NAMALWA (cell line): ENCODE data around the gene SRL.
"Not testable (repeated sequence)": the region's sequence is repeated elsewhere in the genome, so short reads cannot be mapped to it uniquely, and the experiment has no call there.

Source experiments
- DNase-seq: peaks from one replicate; pipeline ENCODE4 v3.0.0-alpha.2; 2015; ENCODE audit warnings: low spot score

SRL gene

DNA sequence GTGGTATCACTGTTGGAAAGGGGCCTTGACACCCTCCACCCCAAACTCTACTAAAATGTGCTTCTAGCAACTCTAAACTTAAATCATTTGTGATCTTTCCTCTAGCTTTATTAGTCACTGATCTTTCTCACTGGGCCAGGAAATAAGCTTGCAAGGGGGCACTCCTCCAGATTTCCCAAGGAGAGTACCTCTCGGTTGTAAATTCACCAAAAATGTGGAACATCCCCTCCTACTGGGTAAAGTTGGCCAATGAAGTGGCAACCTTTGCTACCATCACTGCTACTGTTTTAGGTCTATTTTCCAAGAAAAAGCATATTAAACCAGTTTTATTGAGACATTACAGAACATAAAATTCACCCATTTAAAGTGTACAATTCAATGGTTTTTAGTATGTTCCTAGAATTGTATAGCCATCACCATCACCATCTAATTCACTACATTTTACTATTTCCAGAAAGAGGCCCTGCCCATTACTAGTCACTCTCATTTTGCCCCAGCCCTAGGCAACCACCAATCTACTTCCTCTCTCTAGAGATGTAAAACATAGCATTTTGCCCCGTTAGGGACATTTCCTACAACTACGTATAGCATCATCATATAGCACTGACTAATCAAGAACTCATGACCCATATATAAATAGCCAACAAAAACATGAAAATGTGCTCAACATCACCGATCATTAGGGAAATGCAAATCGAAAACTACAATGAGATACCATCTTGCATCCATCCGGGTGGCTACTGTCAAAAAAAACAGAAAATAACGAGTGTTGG is 81.0 kb downstream of the SRL start:
- no peak for DNase-seq

DNA sequence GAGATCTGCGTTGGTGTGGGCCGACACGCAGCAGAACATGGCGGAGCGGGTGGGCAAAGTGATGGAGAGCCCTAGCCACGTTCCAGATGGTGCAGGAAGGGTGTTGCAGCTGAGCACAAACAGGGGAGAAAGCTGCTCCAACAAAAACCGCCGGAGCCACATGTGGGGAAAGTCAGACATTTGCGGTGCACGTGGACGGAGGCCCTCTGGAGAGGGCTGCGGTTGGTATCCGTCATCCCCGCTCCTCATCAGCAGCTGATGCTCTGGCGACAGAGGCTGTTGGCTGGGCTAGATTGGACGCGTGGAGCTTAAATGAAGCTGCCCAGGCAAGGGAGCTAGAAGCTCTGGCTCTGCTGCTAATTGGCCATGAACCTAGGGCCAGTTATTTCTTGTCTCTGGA is 82.2 kb downstream of the SRL start:
- no peak for DNase-seq

DNA sequence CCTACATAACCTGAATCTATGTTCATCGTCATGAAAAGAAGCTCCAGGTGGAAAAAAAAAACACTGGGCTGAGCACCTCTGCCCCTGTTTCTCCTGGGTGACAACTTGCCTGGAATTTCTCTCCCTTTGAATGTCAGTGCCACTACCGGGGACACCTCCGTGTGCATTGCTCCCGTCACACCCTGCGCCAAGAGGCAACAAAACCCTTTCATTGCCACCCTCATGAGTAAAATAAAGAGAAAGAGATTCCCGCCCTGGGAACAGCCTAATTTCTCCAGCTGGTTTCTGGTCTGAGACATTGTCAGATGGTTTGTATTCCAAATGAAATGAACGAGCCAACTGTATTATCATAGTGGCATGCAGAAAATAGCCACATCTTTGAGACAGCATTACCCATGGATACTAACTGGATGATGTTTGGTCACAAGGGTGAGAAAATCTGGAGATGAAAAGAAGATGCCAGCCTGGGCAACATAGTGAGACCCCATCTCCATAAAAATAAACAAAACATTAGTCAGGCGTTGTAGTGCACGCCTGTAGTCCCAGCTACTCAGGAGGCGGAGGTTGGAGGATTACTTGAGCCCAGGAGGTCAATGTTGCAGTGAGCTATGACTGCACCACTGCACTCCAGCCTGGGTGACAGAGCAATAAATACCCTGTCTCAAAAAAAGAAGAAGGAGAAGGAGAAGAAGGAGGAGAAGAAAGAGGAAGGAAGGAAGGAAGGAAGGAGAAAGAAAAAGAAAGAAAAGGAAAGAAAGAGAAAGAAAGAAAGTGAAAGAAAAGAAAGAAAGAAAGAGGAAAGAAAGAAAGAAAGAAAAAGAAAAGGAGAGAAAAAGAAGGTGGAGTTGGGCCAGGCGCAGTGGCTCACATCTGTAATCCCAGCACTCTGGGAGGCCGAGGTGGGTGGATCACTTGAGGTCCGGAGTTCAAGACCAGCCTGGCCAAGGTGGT is 83.5 kb downstream of the SRL start:
- DNase-seq: no peak

DNA sequence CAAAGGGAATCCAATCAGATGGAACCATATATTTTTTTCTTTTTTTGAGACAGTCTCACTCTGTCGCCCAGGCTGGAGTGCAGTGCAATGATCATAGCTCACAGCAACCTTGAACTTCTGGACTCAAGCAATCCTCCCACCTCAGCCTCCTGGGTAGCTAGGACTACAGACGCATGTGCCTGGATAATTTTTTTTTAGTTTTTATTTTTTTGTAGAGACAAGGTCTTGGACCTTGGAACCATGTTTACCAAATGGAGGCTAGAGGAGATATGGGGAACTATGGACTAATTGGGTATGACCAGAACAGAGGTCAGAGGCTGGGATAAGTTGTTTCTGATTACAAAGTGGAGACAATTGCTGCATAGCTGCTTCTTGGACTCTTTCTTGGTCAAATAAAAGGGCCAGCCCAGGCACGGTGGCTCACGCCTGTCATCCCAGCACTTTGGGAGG is 84.5 kb downstream of the SRL start:
- DNase-seq: no peak

DNA sequence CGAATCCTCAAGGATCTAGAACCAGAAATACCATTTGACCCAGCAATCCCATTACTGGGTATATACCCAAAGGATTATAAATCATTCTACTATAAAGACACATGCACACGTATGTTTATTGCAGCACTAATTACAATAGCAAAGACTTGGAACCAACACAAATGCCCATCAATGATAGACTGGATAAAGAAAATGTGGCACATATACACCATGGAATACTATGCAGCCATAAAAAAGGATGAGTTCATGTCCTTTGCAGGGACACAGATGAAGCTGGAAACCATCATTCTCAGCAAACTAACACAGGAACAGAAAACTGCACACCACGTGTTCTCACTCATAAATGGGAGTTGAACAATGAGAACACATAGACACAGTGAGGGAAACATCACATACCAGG is 85.4 kb downstream of the SRL start:
- not testable (repeated sequence) for DNase-seq

DNA sequence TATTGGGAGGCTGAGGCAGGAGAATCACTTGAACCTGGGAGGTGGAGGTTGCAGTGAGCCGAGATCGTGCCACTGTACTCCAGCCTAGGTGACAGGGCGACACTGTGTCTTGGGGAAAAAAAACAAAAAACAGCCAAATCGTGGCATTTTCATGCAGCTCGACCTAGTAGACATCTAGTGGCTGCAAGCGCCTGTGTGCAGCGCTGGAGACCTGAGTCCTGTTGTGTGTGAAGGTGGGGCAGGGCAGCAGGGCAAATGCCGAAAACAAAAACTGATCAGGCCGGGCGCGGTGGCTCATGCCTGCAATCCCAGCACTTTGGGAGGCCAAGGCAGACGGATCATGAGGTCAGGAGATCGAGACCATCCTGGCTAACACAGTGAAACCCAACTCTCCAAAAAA is 88.5 kb downstream of the SRL start:
- DNase-seq: not testable (repeated sequence)

DNA sequence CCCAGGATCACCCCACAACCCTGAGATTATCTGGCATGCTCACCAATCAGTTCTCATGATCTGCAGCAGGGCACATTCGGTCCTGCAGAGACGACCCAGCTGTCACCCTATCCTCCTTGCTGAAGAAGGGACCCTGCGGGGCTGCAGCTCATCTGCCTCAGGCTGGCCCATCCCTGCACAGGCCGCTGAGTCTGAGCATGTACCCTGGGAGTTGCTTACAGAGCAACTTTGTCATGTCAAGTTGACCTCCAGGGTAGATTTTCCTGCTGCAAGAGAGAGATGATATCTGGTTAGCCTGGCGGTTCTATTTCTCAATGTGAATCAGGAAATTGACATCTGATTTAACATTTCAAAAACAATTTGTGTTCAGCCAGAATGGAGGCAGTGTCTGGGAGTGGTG is 89.6 kb downstream of the SRL start:
- DNase-seq: no peak

DNA sequence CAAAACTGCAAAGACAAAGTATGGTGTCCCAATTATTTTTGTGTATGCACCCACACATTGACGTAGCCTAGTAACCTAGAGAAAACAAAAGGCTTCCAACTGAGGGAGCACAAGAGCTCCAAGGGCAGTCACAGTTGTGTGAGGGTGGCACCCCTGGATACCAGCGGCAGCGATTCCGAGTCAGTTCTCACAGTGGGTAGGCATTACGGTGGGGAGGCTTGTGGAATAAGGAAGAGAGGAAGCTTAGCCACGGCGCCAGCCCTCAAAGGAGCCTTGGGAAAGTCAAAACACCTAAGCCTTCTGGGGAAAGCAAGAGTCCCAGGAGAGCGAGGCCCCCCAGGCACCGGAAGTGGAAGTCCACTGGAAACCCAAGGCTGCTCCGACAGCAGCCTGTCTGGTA is 94.6 kb downstream of the SRL start:
- DNase-seq: no peak

DNA sequence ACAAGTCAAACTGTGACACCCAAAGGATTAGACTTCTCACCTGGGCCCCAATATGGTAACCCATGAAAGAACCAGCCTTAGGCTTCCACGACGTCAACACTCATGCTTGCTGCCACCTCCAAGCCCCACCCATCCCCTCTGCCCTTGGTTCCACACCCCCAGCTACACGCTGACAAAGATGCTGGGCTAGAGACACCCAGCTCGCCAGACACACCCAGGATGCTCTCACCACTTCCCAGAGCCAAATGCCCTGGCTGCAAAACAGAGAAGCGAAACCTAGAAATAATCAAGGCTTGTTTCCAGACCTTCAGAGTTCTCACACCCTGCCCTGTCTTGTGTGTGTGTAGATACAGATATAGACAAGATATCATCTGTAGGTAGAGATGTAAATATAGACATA is 99.6 kb downstream of the SRL start:
- no peak for DNase-seq

DNA sequence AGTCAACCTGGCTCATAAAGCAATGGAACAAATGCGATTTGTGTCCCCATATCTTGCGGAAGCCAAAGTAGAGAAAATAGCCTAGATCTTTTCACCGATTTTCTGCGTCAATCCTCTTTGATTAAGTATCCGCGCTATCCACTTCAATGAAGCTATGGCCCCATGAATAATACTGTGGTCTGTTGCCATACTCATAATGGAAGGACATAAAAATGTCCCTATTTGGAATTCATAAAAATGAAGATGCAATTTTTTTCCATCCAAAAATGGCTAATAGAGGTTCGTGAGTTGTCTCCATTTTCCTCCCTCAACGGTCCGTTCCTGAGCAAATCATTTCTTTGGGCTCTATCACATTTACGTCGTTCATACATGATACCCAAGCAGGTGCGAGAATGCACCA is 100.3 kb downstream of the SRL start:
- no peak for DNase-seq

DNA sequence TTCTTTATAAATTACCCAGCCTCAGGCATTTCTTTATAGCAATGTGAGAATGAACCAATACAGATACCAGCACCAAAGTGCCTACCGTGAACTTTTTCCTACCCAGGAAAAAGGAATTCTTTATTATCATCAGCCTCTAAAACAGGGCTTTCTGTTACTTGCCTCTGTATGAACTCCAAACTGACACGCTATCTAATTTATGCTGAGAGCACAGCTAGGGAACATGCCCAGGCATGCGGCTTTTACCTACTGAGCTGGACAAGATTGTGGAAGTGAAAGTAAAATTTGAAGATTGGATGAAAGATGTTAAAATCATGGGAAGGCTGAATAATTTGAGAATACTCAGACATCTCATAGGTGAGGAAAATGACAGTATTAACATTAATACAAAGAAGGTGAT is 101.2 kb downstream of the SRL start:
- DNase-seq: no peak

DNA sequence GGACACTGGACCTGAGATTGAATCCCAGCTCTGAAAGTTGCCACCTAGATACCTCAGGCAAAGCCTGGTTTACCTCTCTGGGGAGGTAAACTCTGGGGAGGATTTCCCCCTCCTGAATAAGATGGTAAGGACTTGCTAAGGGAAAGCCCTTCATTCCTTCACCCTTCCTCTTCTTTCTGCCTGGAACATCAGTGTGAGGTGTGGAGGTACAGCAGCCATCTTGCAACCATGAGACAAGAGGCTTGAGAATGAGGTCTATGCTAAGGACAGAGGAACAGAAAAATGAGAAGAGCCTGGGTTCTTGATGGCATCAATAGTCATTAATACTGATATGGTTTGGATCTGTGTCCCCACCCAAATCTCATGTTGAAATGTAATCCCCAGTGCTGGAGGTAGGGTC is 101.9 kb downstream of the SRL start:
- DNase-seq: no peak
